ENCODE results near the gene CCDC7.
"Not testable (repeated sequence)": the region's sequence is repeated elsewhere in the genome, so short reads cannot be mapped to it uniquely, and the experiment has no call there.

The CCDC7 gene

GRCh38 chr10:32773105-32773504 lies 327.2 kb downstream of the CCDC7 start:
- no peak for DNase-seq (ENCODE audit: low read depth)
- TF ChIP-seq CTCF (conservative IDR thresholded peaks at IDR 0.05; ENCODE audit: low read depth, low read length): no peak
- no peak overlapping the region for H3K4me3 ChIP-seq (ENCODE audit: low read depth, low read length)

- DNase-seq (ENCODE audit: low read depth): no peak
- TF ChIP-seq CTCF (conservative IDR thresholded peaks at IDR 0.05; ENCODE audit: low read depth, low read length): no peak
- no peak overlapping the region for H3K4me3 ChIP-seq (ENCODE audit: low read depth, low read length)
Observed at GRCh38 chr10:32786968-32787367, 341.0 kb downstream of the CCDC7 start.

GRCh38 chr10:32787690-32788284 lies 341.8 kb downstream of the CCDC7 start:
- no peak for DNase-seq (ENCODE audit: low read depth)
- no peak for TF ChIP-seq CTCF (conservative IDR thresholded peaks at IDR 0.05; ENCODE audit: low read depth, low read length)
- no peak overlapping the region for H3K4me3 ChIP-seq (ENCODE audit: low read depth, low read length)

GRCh38 chr10:32788359-32788758 lies 342.4 kb downstream of the CCDC7 start:
- DNase-seq (ENCODE audit: low read depth): no peak
- TF ChIP-seq CTCF (conservative IDR thresholded peaks at IDR 0.05; ENCODE audit: low read depth, low read length): no peak

GRCh38 chr10:32790483-32790882 lies 344.5 kb downstream of the CCDC7 start:
- H3K4me3 ChIP-seq (ENCODE audit: low read depth, low read length): no peak overlapping the region
- peak; percentile 46 for DNase-seq (ENCODE audit: low read depth)
- no peak for TF ChIP-seq CTCF (conservative IDR thresholded peaks at IDR 0.05; ENCODE audit: low read depth, low read length)

More at GRCh38 chr10:32788359-32788758, 342.4 kb downstream of the CCDC7 start:
- H3K4me3 ChIP-seq (ENCODE audit: low read depth, low read length): no peak overlapping the region

GRCh38 chr10:32793033-32793432 lies 347.1 kb downstream of the CCDC7 start:
- peak; percentile 5 for DNase-seq (ENCODE audit: low read depth)
- TF ChIP-seq CTCF (conservative IDR thresholded peaks at IDR 0.05; ENCODE audit: low read depth, low read length): no peak
- H3K4me3 ChIP-seq (ENCODE audit: low read depth, low read length): no peak overlapping the region

- H3K4me3 ChIP-seq (ENCODE audit: low read depth, low read length): no peak overlapping the region
- peak; percentile 53 for DNase-seq (ENCODE audit: low read depth)
- peak; percentile 78 for TF ChIP-seq CTCF (conservative IDR thresholded peaks at IDR 0.05; ENCODE audit: low read depth, low read length)
Observed at GRCh38 chr10:32795598-32796183, 349.8 kb downstream of the CCDC7 start.

GRCh38 chr10:32797393-32797792 lies 351.5 kb downstream of the CCDC7 start:
- DNase-seq (ENCODE audit: low read depth): peak; percentile 5
- H3K4me3 ChIP-seq (ENCODE audit: low read depth, low read length): not testable (repeated sequence)
